ENCODE measurements around the gene HNRNPM.

DNA sequence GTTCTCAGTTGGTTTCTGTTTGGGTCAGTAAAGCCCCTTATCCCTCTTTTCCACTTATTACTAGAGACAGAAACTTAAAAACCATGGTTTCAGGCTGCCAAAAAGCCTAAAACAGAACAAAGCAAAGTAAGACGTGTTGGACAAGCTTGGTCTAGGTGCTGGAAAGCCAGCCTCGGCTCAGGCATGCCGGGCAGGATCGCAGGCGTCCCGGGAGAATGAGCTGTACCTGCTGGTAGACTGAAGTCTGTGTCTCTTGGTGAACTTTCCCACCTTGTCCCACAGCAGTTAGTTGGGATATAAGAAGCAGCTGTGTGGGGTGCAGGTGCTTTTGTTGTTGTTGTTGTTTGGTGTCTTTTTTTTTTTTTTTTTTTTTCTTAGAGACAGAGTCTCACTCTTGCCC is 36.8 kb downstream of the HNRNPM start:
- TF ChIP-seq, protein P1, sequence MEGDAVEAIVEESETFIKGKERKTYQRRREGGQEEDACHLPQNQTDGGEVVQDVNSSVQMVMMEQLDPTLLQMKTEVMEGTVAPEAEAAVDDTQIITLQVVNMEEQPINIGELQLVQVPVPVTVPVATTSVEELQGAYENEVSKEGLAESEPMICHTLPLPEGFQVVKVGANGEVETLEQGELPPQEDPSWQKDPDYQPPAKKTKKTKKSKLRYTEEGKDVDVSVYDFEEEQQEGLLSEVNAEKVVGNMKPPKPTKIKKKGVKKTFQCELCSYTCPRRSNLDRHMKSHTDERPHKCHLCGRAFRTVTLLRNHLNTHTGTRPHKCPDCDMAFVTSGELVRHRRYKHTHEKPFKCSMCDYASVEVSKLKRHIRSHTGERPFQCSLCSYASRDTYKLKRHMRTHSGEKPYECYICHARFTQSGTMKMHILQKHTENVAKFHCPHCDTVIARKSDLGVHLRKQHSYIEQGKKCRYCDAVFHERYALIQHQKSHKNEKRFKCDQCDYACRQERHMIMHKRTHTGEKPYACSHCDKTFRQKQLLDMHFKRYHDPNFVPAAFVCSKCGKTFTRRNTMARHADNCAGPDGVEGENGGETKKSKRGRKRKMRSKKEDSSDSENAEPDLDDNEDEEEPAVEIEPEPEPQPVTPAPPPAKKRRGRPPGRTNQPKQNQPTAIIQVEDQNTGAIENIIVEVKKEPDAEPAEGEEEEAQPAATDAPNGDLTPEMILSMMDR (IDR thresholded peaks at IDR 0.05) = no peak
- no peak for TF ChIP-seq POLR2A (IDR thresholded peaks at IDR 0.05)
